ENCODE measurements around the gene C12orf75.

GRCh38 chr12:105396024-105396423 lies 65.5 kb downstream of the C12orf75 start:
- TF ChIP-seq CTCF (IDR thresholded peaks at IDR 0.05): no peak
- TF ChIP-seq POLR2A (IDR thresholded peaks at IDR 0.05): no peak
- TF ChIP-seq POLR2AphosphoS5 (IDR thresholded peaks at IDR 0.05): no peak
- TF ChIP-seq EP300 (IDR thresholded peaks at IDR 0.05): no peak
